ENCODE data around the gene KITLG. TPM values are rescaled to one million over a fixed set of nuclear protein-coding genes. Genes with fewer than 3 reads are reported as not detected.
"Not testable (repeated sequence)": the region's sequence is repeated elsewhere in the genome, so short reads cannot be mapped to it uniquely, and the experiment has no call there.

KITLG gene
- total RNA-seq, 4 donors from 2014 or later, result 10.2 to 27.5 (median 16.4) TPM

DNA sequence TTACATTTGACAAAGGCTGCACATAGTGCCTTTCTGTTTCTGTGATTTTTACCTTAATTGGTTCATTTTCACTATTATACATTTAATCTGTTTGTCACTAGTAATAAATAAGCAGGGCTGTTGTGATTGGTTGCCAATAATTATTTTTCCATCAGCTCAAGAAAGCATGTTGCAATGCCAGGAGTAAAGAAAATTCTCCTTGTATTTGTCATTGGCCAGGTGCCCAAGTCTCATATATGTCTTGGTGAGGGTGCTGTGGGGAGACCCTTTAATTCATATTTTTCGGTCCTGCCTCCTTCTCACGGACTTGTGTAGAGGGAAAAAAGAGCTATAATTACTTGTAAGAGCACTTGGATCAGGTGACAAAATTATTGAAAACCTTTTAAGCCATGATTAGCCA is 108.0 kb downstream of the KITLG start:
- 72 to 91% methylated on average over 2 of the region's 2 CpGs for WGBS, 2 donors
- Histone ChIP-seq H3K27ac (peak overlapping the region in 1 of 4 donors; percentile 41), H3K4me1 (peaks cover 0 to 16% (median 7%) of the 10 kb centered on the region in 4 donors), H3K27me3 (no peaks in the 10 kb centered on the region), H3K36me3 (no peaks in the 10 kb centered on the region), H3K9me3 (peaks cover 0 to 6% (median 0%) of the 10 kb centered on the region in 4 donors), H3K4me3 (no peak overlapping the region)
- DNase-seq (ENCODE audit: low spot score in 2 of 2), result no peak
- no peak for TF ChIP-seq POLR2A (IDR thresholded peaks at IDR 0.05)
- TF ChIP-seq EP300 (IDR thresholded peaks at IDR 0.05), result no peak
- TF ChIP-seq, protein P1, sequence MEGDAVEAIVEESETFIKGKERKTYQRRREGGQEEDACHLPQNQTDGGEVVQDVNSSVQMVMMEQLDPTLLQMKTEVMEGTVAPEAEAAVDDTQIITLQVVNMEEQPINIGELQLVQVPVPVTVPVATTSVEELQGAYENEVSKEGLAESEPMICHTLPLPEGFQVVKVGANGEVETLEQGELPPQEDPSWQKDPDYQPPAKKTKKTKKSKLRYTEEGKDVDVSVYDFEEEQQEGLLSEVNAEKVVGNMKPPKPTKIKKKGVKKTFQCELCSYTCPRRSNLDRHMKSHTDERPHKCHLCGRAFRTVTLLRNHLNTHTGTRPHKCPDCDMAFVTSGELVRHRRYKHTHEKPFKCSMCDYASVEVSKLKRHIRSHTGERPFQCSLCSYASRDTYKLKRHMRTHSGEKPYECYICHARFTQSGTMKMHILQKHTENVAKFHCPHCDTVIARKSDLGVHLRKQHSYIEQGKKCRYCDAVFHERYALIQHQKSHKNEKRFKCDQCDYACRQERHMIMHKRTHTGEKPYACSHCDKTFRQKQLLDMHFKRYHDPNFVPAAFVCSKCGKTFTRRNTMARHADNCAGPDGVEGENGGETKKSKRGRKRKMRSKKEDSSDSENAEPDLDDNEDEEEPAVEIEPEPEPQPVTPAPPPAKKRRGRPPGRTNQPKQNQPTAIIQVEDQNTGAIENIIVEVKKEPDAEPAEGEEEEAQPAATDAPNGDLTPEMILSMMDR (IDR thresholded peaks at IDR 0.05), result no peak

DNA sequence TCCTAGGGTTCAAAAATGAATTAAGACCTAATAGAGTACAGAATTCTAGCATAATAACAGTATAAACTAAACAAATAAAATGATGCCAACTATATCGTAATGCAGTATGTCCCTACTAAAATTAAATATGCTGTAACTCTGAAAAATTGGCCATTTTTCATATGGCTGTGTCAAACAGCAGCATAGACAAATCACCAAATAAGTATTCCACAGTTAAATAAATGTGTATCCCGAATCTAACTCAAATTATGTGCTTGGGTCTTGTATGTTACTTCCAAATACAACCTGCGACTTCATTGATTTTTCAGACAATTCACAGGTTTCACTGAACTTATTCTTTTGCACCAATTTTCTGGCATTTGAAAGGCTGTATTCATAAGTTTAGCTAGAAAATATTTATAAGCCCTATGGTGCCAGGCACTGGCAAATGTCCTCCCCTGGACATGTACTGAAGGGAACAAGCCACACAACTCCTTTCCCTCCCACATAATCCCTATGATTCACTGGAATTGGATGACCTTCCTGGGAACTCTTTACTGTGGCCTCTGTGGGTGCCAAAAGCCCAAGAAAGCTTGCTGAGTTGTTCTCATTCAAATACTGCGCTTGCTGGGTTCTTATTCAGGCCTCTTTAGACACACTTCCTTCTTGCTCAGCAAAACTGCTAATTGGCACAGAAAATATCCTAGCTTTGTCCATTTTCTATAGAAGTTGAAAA is 108.8 kb downstream of the KITLG start:
- DNase-seq (ENCODE audit: low spot score in 2 of 2), result no peak
- Histone ChIP-seq H3K4me1 (peaks cover 0 to 16% (median 7%) of the 10 kb centered on the region in 4 donors), H3K9me3 (no peaks in the 10 kb centered on the region), H3K27me3 (no peaks in the 10 kb centered on the region), H3K4me3 (no peak overlapping the region), H3K27ac (peak overlapping the region in 1 of 4 donors; percentile 41), H3K36me3 (no peaks in the 10 kb centered on the region)
- 60 to 61% methylated on average over 4 of the region's 4 CpGs for WGBS, 2 donors
- TF ChIP-seq POLR2A (IDR thresholded peaks at IDR 0.05) (no peak), EP300 (IDR thresholded peaks at IDR 0.05) (peak in 1 of 2 donors; percentile 36)

DNA sequence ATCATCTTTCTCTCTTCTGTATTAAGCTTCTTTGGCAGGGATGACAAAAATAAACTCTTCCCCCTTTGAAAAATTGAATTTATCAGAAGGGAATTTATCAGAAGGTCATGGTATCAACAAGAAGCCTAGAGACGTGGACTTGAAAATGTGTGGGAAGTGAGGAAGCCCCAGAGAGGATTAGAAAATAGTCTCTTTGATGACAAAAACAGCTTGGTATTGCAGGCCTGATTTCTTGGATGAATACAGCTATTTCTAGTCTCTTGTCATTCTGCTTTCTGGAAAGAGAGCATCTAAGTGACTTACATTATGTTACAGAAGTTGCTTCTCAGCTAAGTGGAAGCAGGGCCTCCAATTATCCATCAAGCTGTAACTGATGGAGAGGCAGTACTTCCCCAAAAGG is 111.1 kb downstream of the KITLG start:
- H3K4me1 ChIP-seq, result peaks cover 0 to 16% (median 7%) of the 10 kb centered on the region in 4 donors
- no peaks in the 10 kb centered on the region for H3K9me3 ChIP-seq
- no peak overlapping the region for H3K4me3 ChIP-seq
- H3K27ac ChIP-seq, result no peak overlapping the region
- H3K36me3 ChIP-seq, result no peaks in the 10 kb centered on the region
- no peaks in the 10 kb centered on the region for H3K27me3 ChIP-seq
- no peak for DNase-seq (ENCODE audit: low spot score in 2 of 2)
- TF ChIP-seq, protein P1 (IDR thresholded peaks at IDR 0.05), result no peak
- no peak for TF ChIP-seq EP300 (IDR thresholded peaks at IDR 0.05)
- no peak for TF ChIP-seq POLR2A (IDR thresholded peaks at IDR 0.05)
- WGBS, 2 donors, result 27 to 36% methylated on average over 1 of the region's 1 CpG

DNA sequence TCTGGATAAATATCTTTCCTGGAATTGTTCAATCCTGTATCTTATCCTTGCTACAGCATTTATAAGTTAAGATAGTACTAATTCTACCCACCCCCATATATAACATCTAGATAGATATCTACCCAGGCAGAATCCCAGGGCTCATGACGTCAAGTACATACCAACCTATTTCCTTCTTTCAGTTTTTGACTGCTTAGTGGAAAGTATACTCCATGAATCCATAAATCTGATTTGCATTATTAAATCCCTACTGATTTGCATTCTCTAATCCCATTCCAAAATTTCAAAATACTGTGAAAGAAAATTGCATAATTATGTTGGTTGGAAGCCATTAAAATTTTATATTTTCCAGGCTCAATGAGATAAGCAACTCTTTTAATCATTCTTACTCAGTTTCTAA is 111.7 kb downstream of the KITLG start:
- no peaks in the 10 kb centered on the region for H3K9me3 ChIP-seq
- no peaks in the 10 kb centered on the region for H3K27me3 ChIP-seq
- H3K36me3 ChIP-seq, result no peaks in the 10 kb centered on the region
- no peak overlapping the region for H3K27ac ChIP-seq
- TF ChIP-seq EP300 (IDR thresholded peaks at IDR 0.05), result no peak
- TF ChIP-seq, protein P1 (IDR thresholded peaks at IDR 0.05), result no peak
- TF ChIP-seq POLR2A (IDR thresholded peaks at IDR 0.05), result no peak
- H3K4me1 ChIP-seq, result peaks cover 0 to 16% (median 7%) of the 10 kb centered on the region in 4 donors
- WGBS, 2 donors, result 68 to 71% methylated on average over 1 of the region's 1 CpG
- DNase-seq (ENCODE audit: low spot score in 2 of 2), result no peak
- no peak overlapping the region for H3K4me3 ChIP-seq

DNA sequence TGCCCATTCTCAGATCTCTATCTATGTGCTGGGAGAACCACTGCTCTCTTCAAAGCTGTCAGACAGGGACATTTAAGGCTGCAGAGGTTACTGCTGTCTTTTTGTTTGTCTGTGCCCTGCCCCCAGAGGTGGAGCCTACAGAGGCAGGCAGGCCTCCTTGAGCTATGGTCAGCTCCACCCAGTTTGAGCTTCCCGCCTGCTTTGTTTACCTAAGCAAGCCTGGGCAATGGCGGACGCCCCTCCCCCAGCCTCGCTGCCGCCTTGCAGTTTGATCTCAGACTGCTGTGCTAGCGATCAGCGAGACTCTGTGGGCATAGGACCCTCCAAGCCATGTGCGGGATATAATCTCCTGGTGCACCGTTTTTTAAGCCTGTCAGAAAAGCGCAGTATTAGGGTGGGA is 113.6 kb downstream of the KITLG start:
- H3K4me3 ChIP-seq; DNase-seq (ENCODE audit: low spot score in 2 of 2); H3K27me3 ChIP-seq; H3K4me1 ChIP-seq; H3K27ac ChIP-seq; H3K9me3 ChIP-seq; H3K36me3 ChIP-seq: not testable (repeated sequence)
- WGBS, 2 donors, result 94% methylated on average over 10 of the region's 10 CpGs

DNA sequence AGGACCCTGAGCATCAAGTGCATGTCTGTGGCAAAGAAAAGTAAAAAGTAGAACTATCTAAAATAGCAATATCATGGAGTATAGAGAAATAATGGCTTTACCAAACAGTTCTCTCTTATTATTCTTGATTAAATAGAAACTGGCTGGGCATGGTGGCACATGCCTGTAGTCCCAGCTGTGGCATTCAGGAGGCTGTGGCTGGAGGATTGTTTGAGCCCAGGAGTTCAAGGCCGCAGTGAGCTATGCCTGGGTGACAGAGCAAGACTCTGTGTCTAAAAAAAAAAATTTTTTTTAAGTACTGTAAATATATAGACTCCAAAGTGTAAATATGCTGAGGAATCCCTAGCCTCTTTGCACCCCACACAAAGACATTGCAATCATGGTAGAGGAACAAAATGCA is 121.9 kb downstream of the KITLG start:
- WGBS, 2 donors, result 89 to 91% methylated on average over 1 of the region's 1 CpG
- no peaks in the 10 kb centered on the region for H3K36me3 ChIP-seq

More for the DNA sequence above, 121.9 kb downstream of the KITLG start:
- Histone ChIP-seq H3K4me1 (no peaks in the 10 kb centered on the region), H3K27ac (no peak overlapping the region), H3K9me3 (no peaks in the 10 kb centered on the region), H3K27me3 (no peaks in the 10 kb centered on the region), H3K4me3 (no peak overlapping the region)
- no peak for DNase-seq (ENCODE audit: low spot score in 2 of 2)
- TF ChIP-seq POLR2A (IDR thresholded peaks at IDR 0.05) (no peak), EP300 (IDR thresholded peaks at IDR 0.05) (no peak)
- TF ChIP-seq, protein P1 (IDR thresholded peaks at IDR 0.05), result no peak
